Measurements from ENCODE around the gene SERPINB4. TPM values are rescaled to one million over a fixed set of nuclear protein-coding genes. Genes with fewer than 3 reads are reported as not detected.
"Not testable (repeated sequence)": the region's sequence is repeated elsewhere in the genome, so short reads cannot be mapped to it uniquely, and the experiment has no call there.

The SERPINB4 gene
- total RNA-seq, 2 experiments from 2014 or later, result not detected

- CTCF ChIA-PET, POLR2A ChIA-PET, H3K9me3 Mint-ChIP-seq: not testable (repeated sequence)
These were observed 14.9 kb upstream of the SERPINB4 start for GRCh38 chr18:63658920-63659319.

GRCh38 chr18:63650271-63650670 is 6.2 kb upstream of the SERPINB4 start:
- POLR2A ChIA-PET; H3K4me1 Mint-ChIP-seq; DNase-seq; CTCF ChIA-PET; H3K4me3 Mint-ChIP-seq; H3K36me3 Mint-ChIP-seq (ENCODE audit: low read depth); H3K27me3 Mint-ChIP-seq; H3K27ac Mint-ChIP-seq; H3K9me3 Mint-ChIP-seq: not testable (repeated sequence)

More at GRCh38 chr18:63658920-63659319, 14.9 kb upstream of the SERPINB4 start:
- not testable (repeated sequence) for H3K27me3 Mint-ChIP-seq; H3K4me1 Mint-ChIP-seq; H3K36me3 Mint-ChIP-seq (ENCODE audit: low read depth); DNase-seq; H3K27ac Mint-ChIP-seq; H3K4me3 Mint-ChIP-seq

GRCh38 chr18:63648241-63648640 is 4.2 kb upstream of the SERPINB4 start:
- Mint-ChIP-seq H3K36me3 (ENCODE audit: low read depth) (no peaks in the 10 kb centered on the region), H3K27me3 (no peaks in the 10 kb centered on the region), H3K4me3 (no peak overlapping the region), H3K9me3 (no peaks in the 10 kb centered on the region), H3K27ac (no peak overlapping the region), H3K4me1 (no peaks in the 10 kb centered on the region)
- DNase-seq, result no peak
- CTCF ChIA-PET, result no interaction called here
- POLR2A ChIA-PET, result no interaction called here

GRCh38 chr18:63646936-63647335 is 2.9 kb upstream of the SERPINB4 start:
- DNase-seq, result no peak
- ChIA-PET CTCF (no interaction called here), POLR2A (no interaction called here)
- no peaks in the 10 kb centered on the region for H3K27me3 Mint-ChIP-seq
- no peaks in the 10 kb centered on the region for H3K9me3 Mint-ChIP-seq
- H3K27ac Mint-ChIP-seq, result no peak overlapping the region
- no peak overlapping the region for H3K4me3 Mint-ChIP-seq
- H3K4me1 Mint-ChIP-seq, result no peaks in the 10 kb centered on the region
- H3K36me3 Mint-ChIP-seq (ENCODE audit: low read depth), result no peaks in the 10 kb centered on the region

- H3K27me3 Mint-ChIP-seq; H3K36me3 Mint-ChIP-seq (ENCODE audit: low read depth); H3K27ac Mint-ChIP-seq; DNase-seq; H3K9me3 Mint-ChIP-seq; CTCF ChIA-PET; POLR2A ChIA-PET; H3K4me1 Mint-ChIP-seq; H3K4me3 Mint-ChIP-seq: not testable (repeated sequence)
These were observed 638 bp upstream of the SERPINB4 start for GRCh38 chr18:63644694-63645093.

- CTCF ChIA-PET, result not testable (repeated sequence)
- POLR2A ChIA-PET, result interaction anchor here (0.6 kb wide), 1 partner anchor 22 kb away, joined by 3 read pairs; no protein-coding TSS in a partner anchor
These were observed 1.2 kb downstream of the SERPINB4 start for GRCh38 chr18:63642668-63643356.

GRCh38 chr18:63641157-63641680 is 2.8 kb downstream of the SERPINB4 start:
- H3K27me3 Mint-ChIP-seq; CTCF ChIA-PET; POLR2A ChIA-PET; H3K4me3 Mint-ChIP-seq; H3K27ac Mint-ChIP-seq; DNase-seq; H3K4me1 Mint-ChIP-seq; H3K9me3 Mint-ChIP-seq; H3K36me3 Mint-ChIP-seq (ENCODE audit: low read depth): not testable (repeated sequence)

More at GRCh38 chr18:63642668-63643356, 1.2 kb downstream of the SERPINB4 start:
- not testable (repeated sequence) for DNase-seq; H3K4me1 Mint-ChIP-seq; H3K27me3 Mint-ChIP-seq; H3K36me3 Mint-ChIP-seq (ENCODE audit: low read depth); H3K4me3 Mint-ChIP-seq; H3K27ac Mint-ChIP-seq; H3K9me3 Mint-ChIP-seq

GRCh38 chr18:63637703-63638102 is 6.4 kb downstream of the SERPINB4 start:
- H3K36me3 Mint-ChIP-seq (ENCODE audit: low read depth), result no peaks in the 10 kb centered on the region
- no peaks in the 10 kb centered on the region for H3K4me1 Mint-ChIP-seq
- ChIA-PET CTCF (no interaction called here), POLR2A (no interaction called here)
- H3K9me3 Mint-ChIP-seq, result no peaks in the 10 kb centered on the region
- no peak overlapping the region for H3K4me3 Mint-ChIP-seq
- H3K27me3 Mint-ChIP-seq, result no peaks in the 10 kb centered on the region
- no peak for DNase-seq
- no peak overlapping the region for H3K27ac Mint-ChIP-seq

- no peaks in the 10 kb centered on the region for H3K36me3 Mint-ChIP-seq (ENCODE audit: low read depth)
- DNase-seq, result no peak
- POLR2A ChIA-PET, result no interaction called here
- no peaks in the 10 kb centered on the region for H3K4me1 Mint-ChIP-seq
- H3K27me3 Mint-ChIP-seq, result no peaks in the 10 kb centered on the region
- no peak overlapping the region for H3K4me3 Mint-ChIP-seq
- no peak overlapping the region for H3K27ac Mint-ChIP-seq
- peaks cover 24% of the 10 kb centered on the region for H3K9me3 Mint-ChIP-seq
- CTCF ChIA-PET, result no interaction called here
These were observed 16.2 kb downstream of the SERPINB4 start for GRCh38 chr18:63627819-63628218.

GRCh38 chr18:63626431-63626830 is 17.6 kb downstream of the SERPINB4 start:
- POLR2A ChIA-PET, result no interaction called here
- no peak overlapping the region for H3K27ac Mint-ChIP-seq
- no peaks in the 10 kb centered on the region for H3K4me1 Mint-ChIP-seq
- CTCF ChIA-PET, result no interaction called here
- no peak overlapping the region for H3K4me3 Mint-ChIP-seq
- no peaks in the 10 kb centered on the region for H3K27me3 Mint-ChIP-seq
- no peaks in the 10 kb centered on the region for H3K36me3 Mint-ChIP-seq (ENCODE audit: low read depth)
- H3K9me3 Mint-ChIP-seq, result peaks cover 24% of the 10 kb centered on the region
- no peak for DNase-seq

- peaks cover 24% of the 10 kb centered on the region for H3K9me3 Mint-ChIP-seq
- H3K27me3 Mint-ChIP-seq, result no peaks in the 10 kb centered on the region
- POLR2A ChIA-PET, result no interaction called here
- H3K36me3 Mint-ChIP-seq (ENCODE audit: low read depth), result no peaks in the 10 kb centered on the region
- no peak overlapping the region for H3K27ac Mint-ChIP-seq
- no peak for DNase-seq
- no peak overlapping the region for H3K4me3 Mint-ChIP-seq
- H3K4me1 Mint-ChIP-seq, result no peaks in the 10 kb centered on the region
- CTCF ChIA-PET, result no interaction called here
These were observed 19.2 kb downstream of the SERPINB4 start for GRCh38 chr18:63624863-63625262.

GRCh38 chr18:63619661-63620060 is 24.4 kb downstream of the SERPINB4 start:
- H3K4me1 Mint-ChIP-seq, result no peaks in the 10 kb centered on the region
- H3K27me3 Mint-ChIP-seq, result no peaks in the 10 kb centered on the region
- ChIA-PET POLR2A (no interaction called here), CTCF (no interaction called here)
- DNase-seq, result no peak
- H3K36me3 Mint-ChIP-seq (ENCODE audit: low read depth), result no peaks in the 10 kb centered on the region
- no peak overlapping the region for H3K4me3 Mint-ChIP-seq
- H3K27ac Mint-ChIP-seq, result no peak overlapping the region
- H3K9me3 Mint-ChIP-seq, result peaks cover 9% of the 10 kb centered on the region

- Mint-ChIP-seq H3K9me3 (no peaks in the 10 kb centered on the region), H3K27ac (no peak overlapping the region), H3K27me3 (no peaks in the 10 kb centered on the region), H3K4me3 (no peak overlapping the region), H3K4me1 (no peaks in the 10 kb centered on the region), H3K36me3 (ENCODE audit: low read depth) (no peaks in the 10 kb centered on the region)
- ChIA-PET POLR2A (no interaction called here), CTCF (no interaction called here)
- no peak for DNase-seq
These were observed 26.2 kb downstream of the SERPINB4 start for GRCh38 chr18:63617915-63618234.

GRCh38 chr18:63617049-63617914 is 26.8 kb downstream of the SERPINB4 start:
- POLR2A ChIA-PET, result no interaction called here
- Mint-ChIP-seq H3K4me1 (no peaks in the 10 kb centered on the region), H3K9me3 (no peaks in the 10 kb centered on the region), H3K4me3 (no peak overlapping the region), H3K27ac (no peak overlapping the region), H3K36me3 (ENCODE audit: low read depth) (no peaks in the 10 kb centered on the region), H3K27me3 (no peaks in the 10 kb centered on the region)
- CTCF ChIA-PET, result no interaction called here
- no peak for DNase-seq

Data from activated CD4-positive, alpha-beta memory T cell treated with anti-CD3 and anti-CD28 coated beads, Interleukin-2, amount 10 ng/mL, durations not matched to agents 7 days and 5 days (primary cell).